NB4 (cell line): ENCODE measurements around the gene CALML3.

ENCODE experiments used
- DNase-seq: peaks from one replicate; pipeline ENCODE4 v3.0.0; 2010; ENCODE audit warnings: low read depth
- H3K4me3 ChIP-seq: one replicate; pipeline ENCODE4 v1.5.1; 2011; ENCODE audit warnings: mild to moderate bottlenecking, low read depth, low read length, moderate library complexity
- MAX ChIP-seq: IDR thresholded peaks from 2 replicates; pipeline ENCODE4 v1.6.1; 2011; ENCODE audit warnings: low read depth, low read length
- MYC ChIP-seq: IDR thresholded peaks from 2 replicates; pipeline ENCODE4 v1.6.1; 2011; ENCODE audit warnings: low read depth, low read length
- POLR2A ChIP-seq: IDR thresholded peaks from 2 replicates; pipeline ENCODE4 v1.6.1; 2011; ENCODE audit warnings: mild to moderate bottlenecking; ENCODE audit not compliant: insufficient read length; ENCODE audit errors: extremely low read depth
- TF ChIP-seq, protein P1 (sequence below): IDR thresholded peaks from one replicate; pipeline ENCODE4 v1.5.1; 2012; ENCODE audit warnings: low read depth, low read length

Gene CALML3

DNA sequence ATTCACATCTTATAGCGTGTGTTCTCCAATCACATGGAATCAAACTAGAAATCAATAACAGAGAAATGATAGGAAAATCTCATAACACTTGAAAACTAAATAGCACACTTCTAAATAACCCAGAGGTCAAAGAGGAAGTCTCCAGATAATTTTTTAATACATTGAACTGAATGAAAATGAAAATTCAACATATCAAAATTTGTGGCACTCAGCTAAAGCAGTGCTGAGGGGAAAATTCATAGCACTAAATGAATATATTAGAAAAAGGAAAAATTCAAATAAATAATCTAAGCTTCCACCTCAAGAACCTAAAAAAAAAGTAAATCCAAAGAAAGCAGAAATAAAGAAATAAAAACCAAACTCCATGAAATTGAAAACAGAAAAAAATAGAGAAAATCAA, 17.3 kb downstream of the CALML3 start:
- no peak for DNase-seq
- TF ChIP-seq, protein P1, sequence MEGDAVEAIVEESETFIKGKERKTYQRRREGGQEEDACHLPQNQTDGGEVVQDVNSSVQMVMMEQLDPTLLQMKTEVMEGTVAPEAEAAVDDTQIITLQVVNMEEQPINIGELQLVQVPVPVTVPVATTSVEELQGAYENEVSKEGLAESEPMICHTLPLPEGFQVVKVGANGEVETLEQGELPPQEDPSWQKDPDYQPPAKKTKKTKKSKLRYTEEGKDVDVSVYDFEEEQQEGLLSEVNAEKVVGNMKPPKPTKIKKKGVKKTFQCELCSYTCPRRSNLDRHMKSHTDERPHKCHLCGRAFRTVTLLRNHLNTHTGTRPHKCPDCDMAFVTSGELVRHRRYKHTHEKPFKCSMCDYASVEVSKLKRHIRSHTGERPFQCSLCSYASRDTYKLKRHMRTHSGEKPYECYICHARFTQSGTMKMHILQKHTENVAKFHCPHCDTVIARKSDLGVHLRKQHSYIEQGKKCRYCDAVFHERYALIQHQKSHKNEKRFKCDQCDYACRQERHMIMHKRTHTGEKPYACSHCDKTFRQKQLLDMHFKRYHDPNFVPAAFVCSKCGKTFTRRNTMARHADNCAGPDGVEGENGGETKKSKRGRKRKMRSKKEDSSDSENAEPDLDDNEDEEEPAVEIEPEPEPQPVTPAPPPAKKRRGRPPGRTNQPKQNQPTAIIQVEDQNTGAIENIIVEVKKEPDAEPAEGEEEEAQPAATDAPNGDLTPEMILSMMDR = no peak
- TF ChIP-seq MAX = no peak
- TF ChIP-seq MYC = no peak
- H3K4me3 ChIP-seq = no peak overlapping the region

DNA sequence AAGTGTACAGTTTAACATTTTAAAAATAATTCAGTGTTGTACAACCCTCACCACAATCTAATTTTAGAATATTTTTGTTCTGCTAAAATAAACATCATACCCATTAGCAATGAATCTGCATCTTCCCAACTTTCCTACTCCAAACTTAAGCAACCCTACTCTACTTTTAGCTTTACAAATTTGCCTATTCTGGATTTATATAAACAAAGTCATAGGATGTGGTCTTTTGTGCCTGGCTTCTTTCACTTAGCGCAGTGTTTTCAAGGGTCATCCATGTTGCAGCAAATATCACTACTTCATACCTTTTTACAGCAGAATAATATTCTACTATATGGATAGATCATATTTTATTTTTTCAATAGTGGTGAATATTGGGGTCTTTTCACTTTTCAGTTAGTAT, 18.9 kb downstream of the CALML3 start:
- no peak for DNase-seq
- no peak for TF ChIP-seq MYC
- TF ChIP-seq MAX = no peak
- TF ChIP-seq POLR2A = no peak
- no peak overlapping the region for H3K4me3 ChIP-seq

- DNase-seq = no peak
- TF ChIP-seq POLR2A (no peak), MYC (no peak), MAX (no peak)
- TF ChIP-seq, protein P1 = no peak
- no peak overlapping the region for H3K4me3 ChIP-seq
Measured at GRCh38 chr10:5544216-5544805, 19.6 kb downstream of the CALML3 start.

DNA sequence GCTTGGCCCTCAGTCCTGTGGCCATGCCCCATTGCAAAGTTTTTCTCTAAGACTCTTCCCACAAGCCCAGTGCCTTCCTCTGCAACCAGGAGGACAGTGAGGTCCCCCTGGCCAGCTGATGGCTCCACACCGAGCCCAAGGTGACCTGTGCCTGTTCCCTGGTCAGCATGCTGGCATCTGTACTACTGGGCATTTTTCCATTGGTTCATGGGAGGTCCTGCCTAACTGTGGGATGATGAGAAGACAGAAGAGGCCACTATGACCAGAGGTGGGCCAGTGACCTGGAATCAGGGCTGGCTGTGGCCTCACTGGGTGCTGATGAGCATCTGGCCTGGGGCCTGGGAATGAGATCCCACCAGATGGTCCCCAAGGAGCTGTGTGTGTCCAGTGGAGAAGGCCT, 20.2 kb downstream of the CALML3 start:
- TF ChIP-seq MAX (no peak), MYC (no peak), POLR2A (no peak)
- TF ChIP-seq, protein P1 = no peak
- no peak overlapping the region for H3K4me3 ChIP-seq

GRCh38 chr10:5545426-5545777, 20.6 kb downstream of the CALML3 start:
- H3K4me3 ChIP-seq = no peak overlapping the region
- DNase-seq = no peak
- TF ChIP-seq POLR2A (no peak), MAX (no peak), MYC (no peak)
- TF ChIP-seq, protein P1 = no peak

More for the DNA sequence above, 20.2 kb downstream of the CALML3 start:
- DNase-seq = no peak

GRCh38 chr10:5545778-5546710, 21.3 kb downstream of the CALML3 start:
- no peak overlapping the region for H3K4me3 ChIP-seq
- TF ChIP-seq MYC = no peak
- TF ChIP-seq, protein P1 = no peak
- TF ChIP-seq MAX = no peak
- TF ChIP-seq POLR2A = no peak
- no peak for DNase-seq
